HG02642 (cell line): Measurements from ENCODE around the gene SELENOI.
A peak's percentile ranks its signal among the peaks of the same experiment; 100 is the strongest.
"Not testable (repeated sequence)": the region's sequence is repeated elsewhere in the genome, so short reads cannot be mapped to it uniquely, and the experiment has no call there.

Source experiments
- ATAC-seq: cut with Tn5 transposase; IDR thresholded peaks from one replicate; pipeline ENCODE4 v1.9.1; 2021; ENCODE audit warnings: mild to moderate bottlenecking; ENCODE audit not compliant: unreplicated experiment, poor library complexity

SELENOI gene

GRCh38 chr2:26326514-26326913 lies 19.4 kb upstream of the SELENOI start:
- ATAC-seq = no peak

DNA sequence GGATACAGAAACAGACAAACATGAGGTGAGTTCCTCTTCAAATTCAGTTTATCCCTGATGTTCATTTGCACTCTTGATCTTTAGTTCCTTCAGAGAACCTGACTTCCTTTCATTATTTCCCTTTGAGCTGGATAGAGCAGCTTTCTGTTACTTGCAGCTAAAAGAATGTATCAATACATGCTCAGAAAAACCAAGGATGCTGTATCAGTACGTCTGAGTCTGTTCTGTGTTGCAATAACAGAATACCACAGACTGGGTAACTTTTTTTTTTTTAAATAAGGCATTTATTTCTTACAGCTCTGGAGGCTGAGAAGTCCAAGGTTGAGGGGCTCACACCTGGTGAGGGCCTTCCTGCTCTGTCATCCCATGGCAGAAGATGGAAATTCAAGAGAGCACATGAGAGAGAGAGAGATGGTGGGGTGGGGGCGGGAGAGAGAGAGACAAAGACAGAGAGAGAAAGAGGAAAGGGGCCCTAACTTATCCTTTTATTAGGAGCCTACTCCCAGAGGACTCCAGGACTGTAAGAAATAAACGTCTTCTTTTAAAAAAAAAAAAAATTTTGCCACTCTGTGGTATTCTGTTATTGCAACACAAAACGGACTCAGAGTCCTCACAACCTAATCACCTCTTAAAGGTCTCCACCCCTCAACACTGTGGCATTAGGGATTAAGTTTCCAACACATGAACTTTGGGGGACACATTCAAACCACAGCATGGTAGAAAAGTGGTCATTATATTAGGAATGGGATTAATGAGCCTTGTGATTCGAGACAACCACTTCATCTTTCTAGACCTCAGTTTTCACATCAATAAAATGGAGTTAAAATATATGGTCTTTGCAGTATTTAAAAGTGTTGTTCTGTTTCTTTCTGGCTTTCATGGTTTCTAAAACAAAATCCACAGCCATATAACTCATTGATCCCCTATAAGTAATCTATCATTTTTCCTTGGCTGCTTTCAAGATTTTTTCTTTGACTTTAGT lies 18.4 kb upstream of the SELENOI start:
- ATAC-seq = no peak

DNA sequence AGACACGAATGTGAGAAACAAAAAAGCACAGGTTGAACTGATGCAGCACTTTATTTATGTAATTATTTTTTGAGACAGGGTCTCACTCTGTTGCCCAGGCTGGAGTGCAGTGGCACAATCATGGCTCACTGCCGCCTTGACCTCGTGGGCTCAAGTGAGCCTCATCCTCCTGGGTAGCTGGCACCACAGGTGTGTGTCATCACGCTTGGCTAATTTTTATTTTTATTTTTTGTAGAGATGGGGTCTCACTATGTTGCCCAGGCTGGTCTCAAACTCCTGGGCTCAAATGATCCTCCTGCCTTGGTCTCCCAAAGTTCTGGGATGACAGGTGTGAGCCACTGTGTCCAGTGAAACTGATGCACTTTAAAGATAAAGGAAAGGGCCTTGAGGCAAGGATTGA lies 16.9 kb upstream of the SELENOI start:
- ATAC-seq = not testable (repeated sequence)

DNA sequence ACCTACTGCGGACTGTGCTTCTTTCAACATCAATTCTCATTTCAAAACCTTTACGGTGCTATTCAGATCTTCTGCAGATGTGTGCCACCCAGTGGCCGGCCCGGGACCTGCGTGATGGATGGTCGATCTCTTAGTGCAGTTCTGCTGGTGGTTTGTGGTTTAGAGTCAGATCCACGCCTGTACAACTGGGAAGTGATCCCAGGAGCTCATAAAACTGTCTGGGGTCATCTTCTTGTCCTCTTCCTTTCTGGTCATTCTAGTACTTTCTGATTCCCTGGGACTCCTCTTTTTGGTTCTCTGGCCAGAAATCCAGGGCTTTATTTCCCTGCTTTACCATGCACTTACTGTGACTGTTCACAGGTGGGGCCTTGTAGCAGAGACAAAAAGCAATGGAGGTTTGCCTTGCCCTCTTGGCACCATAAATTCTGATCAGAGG lies 15.8 kb upstream of the SELENOI start:
- peak; percentile 74 for ATAC-seq

DNA sequence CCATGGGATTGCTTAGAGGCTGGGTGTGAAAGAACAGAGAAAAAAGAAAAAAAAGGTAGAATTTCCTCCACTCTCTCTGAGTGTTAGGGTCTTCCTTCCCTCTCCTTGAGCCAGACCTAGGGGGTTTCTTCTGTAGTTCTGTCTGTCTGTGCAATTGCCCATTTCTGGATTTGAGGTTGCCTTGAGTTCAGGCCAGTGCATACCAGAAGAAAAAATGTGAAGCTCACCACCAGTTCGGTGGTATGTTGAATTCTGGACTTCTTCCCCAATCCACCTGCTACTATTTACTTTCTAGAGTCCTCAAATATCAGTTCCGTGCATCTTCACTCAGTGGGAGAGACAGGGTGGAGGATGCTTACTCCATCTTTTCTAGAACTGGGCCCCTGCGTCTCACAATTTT lies 15.3 kb upstream of the SELENOI start:
- no peak for ATAC-seq

DNA sequence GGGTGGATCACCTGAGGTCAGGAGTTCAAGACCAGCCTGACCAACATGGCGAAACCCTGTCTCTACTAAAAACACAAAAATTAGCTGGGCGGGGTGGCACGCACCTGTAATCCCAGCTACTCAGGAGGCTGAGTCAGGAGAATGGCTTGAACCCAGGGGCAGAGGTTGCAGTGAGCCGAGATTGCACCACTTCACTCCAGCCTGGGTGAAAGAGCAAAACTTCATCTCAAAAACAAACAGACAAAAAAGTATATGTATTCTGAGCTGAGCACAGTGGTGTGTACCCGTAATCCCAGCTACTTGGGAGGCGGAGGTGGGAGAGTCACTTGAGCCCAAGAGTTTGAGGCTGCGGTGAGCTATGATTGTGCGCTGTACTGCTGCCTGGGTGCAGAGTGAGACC lies 14.6 kb upstream of the SELENOI start:
- not testable (repeated sequence) for ATAC-seq

DNA sequence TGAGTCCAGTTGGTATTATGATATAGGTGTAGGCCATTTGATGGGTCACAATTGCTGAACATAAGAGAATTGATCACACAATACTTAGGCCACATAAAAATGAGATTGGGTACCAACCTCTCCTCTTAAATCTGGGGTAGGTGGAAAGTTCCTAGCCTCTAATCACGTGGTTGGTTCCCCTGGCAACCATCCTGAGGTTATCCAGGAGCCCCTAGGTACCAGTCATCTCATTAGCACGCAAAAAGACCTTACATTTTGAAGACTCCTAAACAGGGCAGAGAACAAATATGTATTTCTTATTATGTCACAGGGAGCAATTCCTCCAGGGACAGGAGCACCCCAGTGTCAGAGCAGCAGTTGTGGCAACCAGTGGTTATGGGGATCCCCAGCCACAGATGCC lies 12.7 kb upstream of the SELENOI start:
- no peak for ATAC-seq

- ATAC-seq = no peak
Observed at GRCh38 chr2:26335231-26335630, 10.7 kb upstream of the SELENOI start.

GRCh38 chr2:26336719-26337118 lies 9.2 kb upstream of the SELENOI start:
- ATAC-seq = no peak

DNA sequence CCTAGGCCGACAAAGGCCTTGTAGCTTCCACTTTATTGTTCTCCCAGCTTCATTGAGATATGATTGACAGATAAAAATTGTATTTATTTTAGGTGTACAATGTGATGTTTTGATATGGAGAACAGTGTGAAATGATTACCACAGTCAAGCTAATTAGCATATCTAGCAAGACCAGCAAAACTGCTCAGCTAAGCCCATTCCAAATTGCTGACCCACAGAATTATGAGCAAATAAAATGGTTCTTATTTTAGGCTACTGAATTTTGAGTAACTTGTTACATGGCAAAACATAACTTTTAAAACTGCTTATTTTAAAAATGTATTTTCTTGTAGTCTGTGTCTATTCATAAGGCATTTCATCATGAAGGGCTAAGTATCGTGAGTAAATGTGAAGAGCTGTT lies 8.6 kb upstream of the SELENOI start:
- ATAC-seq = no peak

- ATAC-seq = no peak
Observed at GRCh38 chr2:26340831-26341230, 5.1 kb upstream of the SELENOI start.

DNA sequence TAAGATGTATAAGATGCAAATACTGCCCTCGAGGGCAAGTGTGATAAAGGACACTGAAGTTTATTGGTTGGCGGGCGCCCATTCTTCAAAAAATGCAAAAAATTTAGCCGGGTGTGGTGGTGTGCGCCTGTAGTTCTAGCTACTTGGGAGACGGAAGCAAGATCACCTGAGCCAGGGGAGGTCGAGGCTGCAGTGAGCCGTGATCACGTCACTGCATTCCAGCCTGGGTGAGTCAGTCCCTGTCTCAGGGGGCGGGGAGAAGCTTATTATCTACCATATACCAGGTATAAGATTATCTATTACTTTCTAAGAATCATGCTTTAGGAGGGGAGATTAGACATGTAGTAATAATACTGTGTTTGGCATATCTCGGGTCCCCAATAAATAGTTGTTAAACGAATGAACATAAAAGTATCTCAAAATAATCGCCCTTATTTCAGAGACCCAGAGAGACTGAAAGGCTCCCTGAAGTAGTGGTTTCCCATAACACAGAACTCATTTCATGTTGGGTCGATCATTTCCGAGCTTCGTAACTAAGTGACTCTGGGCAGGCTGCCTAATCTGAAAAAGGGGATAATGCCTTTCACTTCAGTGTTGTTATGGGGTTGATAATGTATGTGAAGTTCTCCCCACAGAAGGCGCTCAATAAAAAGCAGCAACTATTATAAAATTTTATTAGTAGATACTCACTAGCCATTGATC lies 1.2 kb upstream of the SELENOI start:
- no peak for ATAC-seq

- no peak for ATAC-seq
Observed at GRCh38 chr2:26345283-26345544, 729 bp upstream of the SELENOI start.

DNA sequence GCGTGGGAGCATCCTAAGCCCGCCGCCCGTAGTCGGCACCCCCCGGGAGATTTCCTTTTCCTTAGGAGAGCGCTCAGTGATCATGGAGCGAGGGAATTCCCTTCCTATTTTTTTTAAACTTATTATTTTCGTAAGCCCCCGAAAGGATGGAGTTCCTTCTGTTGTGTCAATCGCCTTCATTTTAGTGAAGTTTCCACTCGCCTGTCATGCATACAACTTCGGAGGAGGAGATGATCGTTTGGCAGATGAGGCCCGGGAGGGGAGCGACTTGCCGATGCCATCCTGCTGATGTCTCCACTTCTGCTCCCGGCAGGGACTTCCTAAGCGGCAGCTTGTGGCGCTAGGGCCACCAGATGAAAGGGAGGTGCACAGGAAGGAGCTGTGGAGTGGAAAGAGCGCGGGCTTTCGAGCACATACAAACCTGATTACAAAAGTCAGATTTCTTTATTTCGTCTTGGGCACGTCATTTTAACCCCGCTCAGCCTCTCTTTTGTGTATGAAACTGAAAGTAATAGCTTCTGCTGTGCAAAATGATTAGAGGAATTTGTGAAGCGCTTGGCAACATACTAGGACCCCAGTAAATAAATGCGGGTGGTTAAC lies 611 bp downstream of the SELENOI start, which contains the start of gene ADGRF3:
Gene ADGRF3 (minus strand): TSS at position 336 of the 600 bp plus-strand sequence. CDS start 555 bp downstream, outside the sequence.
- ATAC-seq = no peak

DNA sequence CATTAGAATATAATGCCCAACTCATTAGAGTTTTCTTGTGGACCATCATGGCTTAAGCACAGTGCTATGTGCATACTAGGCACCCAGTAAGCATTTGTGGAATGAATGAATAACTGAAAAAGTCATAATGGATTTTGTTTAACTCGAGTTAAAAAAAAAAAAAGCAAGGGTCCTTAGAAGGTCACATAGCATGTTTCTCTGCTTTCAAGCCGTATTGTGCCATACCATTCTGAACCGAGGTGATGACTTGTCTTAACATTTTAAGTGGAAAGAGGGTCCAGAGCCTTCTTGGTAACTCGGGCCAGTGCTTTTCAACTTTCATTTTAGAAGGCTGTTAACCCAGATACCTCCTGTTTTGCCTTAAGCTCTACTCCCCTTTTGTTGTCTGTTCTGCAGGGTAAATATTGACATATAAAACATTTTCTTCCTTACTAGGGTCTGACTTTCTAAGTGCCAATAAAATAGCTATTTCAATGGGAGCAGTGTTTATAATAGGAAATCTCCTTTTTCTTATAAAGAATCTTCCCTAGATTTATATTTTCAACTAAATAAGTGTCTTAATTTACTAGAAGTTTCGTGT lies 1.4 kb downstream of the SELENOI start:
- ATAC-seq = no peak

DNA sequence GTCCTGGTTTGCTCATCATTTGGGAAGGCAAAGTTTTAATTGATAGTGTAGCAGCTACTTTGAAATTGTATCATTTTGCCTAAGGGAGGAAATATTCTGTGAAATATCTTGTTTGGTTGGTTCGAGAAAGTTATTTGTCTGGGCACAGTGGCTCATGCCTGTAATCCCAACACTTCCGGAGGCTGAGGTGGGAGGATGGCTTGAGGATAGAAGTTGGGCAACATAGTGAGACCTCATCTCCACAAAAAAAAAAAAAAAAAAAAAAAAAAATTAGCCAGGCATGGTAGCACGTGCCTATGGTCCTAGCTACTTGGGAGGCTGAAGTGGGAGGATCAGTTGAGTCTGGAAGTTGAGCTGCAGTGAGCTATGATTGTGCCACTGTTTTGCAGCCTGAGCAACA lies 3.7 kb downstream of the SELENOI start:
- ATAC-seq = no peak

- ATAC-seq = no peak
Observed at GRCh38 chr2:26351375-26352090, 5.6 kb downstream of the SELENOI start.

DNA sequence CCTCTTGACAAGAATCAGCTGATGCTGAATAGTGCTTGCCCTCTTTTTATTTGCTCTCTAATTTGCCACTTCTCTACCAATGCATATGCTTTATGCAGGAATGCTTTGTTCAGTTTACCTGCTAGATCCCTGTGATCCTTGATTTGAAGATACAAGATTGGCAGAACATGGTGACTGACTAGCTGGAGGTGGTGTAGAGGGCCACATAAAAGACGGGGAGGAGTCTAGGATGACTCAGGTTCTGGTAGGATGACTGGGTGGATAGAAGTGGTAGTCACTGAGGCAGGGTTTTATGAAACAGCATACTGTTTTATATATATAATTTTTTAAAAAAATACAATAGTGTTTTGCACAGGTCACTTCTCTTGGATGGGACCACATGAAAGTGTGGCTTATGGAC lies 6.9 kb downstream of the SELENOI start:
- ATAC-seq = no peak

- not testable (repeated sequence) for ATAC-seq
Observed at GRCh38 chr2:26354469-26354868, 8.5 kb downstream of the SELENOI start.
